Esophagus squamous epithelium (tissue), 5 donors: ENCODE data around the gene COASY. TPM values are rescaled to one million over a fixed set of nuclear protein-coding genes. Genes with fewer than 3 reads are reported as not detected.

Source experiments
- DNase-seq: peaks from one replicate; lab custom pipeline; 2025; lab: John Stamatoyannopoulos, UW
- H3K27ac ChIP-seq, 4 donors: fragments of 200-600 bp; sonication (generic); one replicate each; pipeline ENCODE4 v1.5.1; 2016 to 2019; ENCODE audit warnings: mild to moderate bottlenecking in 1 of 4
- H3K27me3 ChIP-seq, 4 donors: fragments of 200-600 bp; sonication (generic); 1 replicate in 3 of 4; 2 replicates in 1 of 4; pipeline versions ENCODE4 v1.5.1 to v1.6.0; 2017 to 2021; ENCODE audit warnings: antibody characterized with exemption in 1 of 4
- H3K36me3 ChIP-seq, 3 donors: fragments of 200-600 bp; sonication (generic); one replicate each; pipeline ENCODE4 v1.5.1; 2016 to 2019
- H3K4me1 ChIP-seq, 3 donors: fragments of 200-600 bp; sonication (generic); one replicate each; pipeline ENCODE4 v1.5.1; 2017 to 2019
- H3K4me3 ChIP-seq, 4 donors: fragments of 200-600 bp; sonication (generic); 1 replicate in 3 of 4; 2 replicates in 1 of 4; pipeline ENCODE4 v1.5.1; 2016 to 2019; ENCODE audit warnings: mild to moderate bottlenecking in 2 of 4, moderate library complexity in 1 of 4
- H3K9me3 ChIP-seq, 3 donors: fragments of 200-600 bp; sonication (generic); one replicate each; pipeline ENCODE4 v1.5.1; 2016 to 2019
- CTCF ChIP-seq, 6 experiments: fragments of 450-650 bp in 4 of 6; fragments of 200-600 bp in 2 of 6; sonication (generic) in 2 of 6; IDR thresholded peaks; one replicate each; pipeline ENCODE4 v1.5.1; 2016 to 2019; ENCODE audit warnings: antibody characterized with exemption in 6 of 6, mild to moderate bottlenecking in 4 of 6, moderate library complexity in 4 of 6
- POLR2A ChIP-seq, 4 donors: fragments of 450-650 bp; IDR thresholded peaks; one replicate each; pipeline ENCODE4 v1.6.1; 2017; ENCODE audit warnings: antibody characterized with exemption in 4 of 4, mild to moderate bottlenecking in 4 of 4, moderate library complexity in 3 of 4
- WGBS, 2 donors: methylation state at CpG; one replicate each; pipeline ENCODE4 v1.1.5; 2018; 5-methylcytosine and 5-hydroxymethylcytosine counted together
- intact Hi-C: fragments of 100-400 bp; cut with DNase I; formaldehyde crosslinking; loops from one replicate; pipeline ENCODE4 v1.15.0; 2022
- total RNA-seq, 4 donors: library from RNA; depleted of rRNA; stranded (reverse); fragments of >200 nt; gene quantifications; one replicate each; pipeline ENCODE4 v1.1.0, GENCODE V29; 2016
- donor health status: DM: yes; HTN: yes; CAD: no.

COASY gene
- total RNA-seq, 4 donors from 2014 or later: 34.1 to 52.2 (median 46.5) TPM

GRCh38 chr17:42566215-42566882 lies 4.4 kb downstream of the COASY start:
- DNase-seq: no peak
- H3K36me3 ChIP-seq: peaks cover 32 to 59% (median 36%) of the 10 kb centered on the region in 3 donors
- peak overlapping the region; percentile 94 to 99 (median 96) for H3K27ac ChIP-seq
- WGBS, 2 donors: 35 to 45% methylated on average over 8 to 12 of the region's 28 CpGs
- intact Hi-C loops: no loop called here
- H3K9me3 ChIP-seq: no peaks in the 10 kb centered on the region
- H3K4me3 ChIP-seq: peak overlapping the region; percentile 91 to 99 (median 94)
- H3K4me1 ChIP-seq: peaks cover 41 to 66% (median 45%) of the 10 kb centered on the region in 3 donors
- H3K27me3 ChIP-seq: no peaks in the 10 kb centered on the region
- no peak for TF ChIP-seq POLR2A (IDR thresholded peaks at IDR 0.05)
- peak in 1 of 6 experiments; percentile 7 for TF ChIP-seq CTCF (IDR thresholded peaks at IDR 0.05)

- 0 to 2% methylated on average over 7 to 13 of the region's 72 CpGs for WGBS, 2 donors
- peak; percentile 54 for DNase-seq
- Histone ChIP-seq H3K4me1 (peaks cover 37 to 61% (median 40%) of the 10 kb centered on the region in 3 donors), H3K27ac (peak within 1 kb of the TSS; percentile 94 to 99 (median 96)), H3K36me3 (peaks cover 39 to 66% (median 42%) of the 10 kb centered on the region in 3 donors), H3K4me3 (peak within 1 kb of the TSS; percentile 91 to 99 (median 94)), H3K9me3 (no peaks in the 10 kb centered on the region), H3K27me3 (no peaks in the 10 kb centered on the region)
- TF ChIP-seq POLR2A (IDR thresholded peaks at IDR 0.05) (peak in 3 of 4 donors; percentile 34 to 47 (median 47)), CTCF (IDR thresholded peaks at IDR 0.05) (peak in 1 of 6 experiments; percentile 25)
- intact Hi-C loops: no loop called here
Observed at GRCh38 chr17:42566883-42567573, 5.1 kb downstream of the COASY start, which contains the start of gene MLX. Gene MLX, plus strand, starts transcription at chr17:42567100. Its CDS starts 25 bp downstream, at chr17:42567125.

GRCh38 chr17:42568341-42569111 lies 6.6 kb downstream of the COASY start:
- peak overlapping the region; percentile 9 to 99 (median 94) for H3K27ac ChIP-seq
- no peak for TF ChIP-seq POLR2A (IDR thresholded peaks at IDR 0.05)
- no peak for TF ChIP-seq CTCF (IDR thresholded peaks at IDR 0.05)
- 81 to 94% methylated on average over 10 of the region's 14 CpGs for WGBS, 2 donors
- no peaks in the 10 kb centered on the region for H3K27me3 ChIP-seq
- intact Hi-C loops: no loop called here
- no peaks in the 10 kb centered on the region for H3K9me3 ChIP-seq
- peaks cover 28 to 49% (median 31%) of the 10 kb centered on the region in 3 donors for H3K4me1 ChIP-seq
- H3K4me3 ChIP-seq: no peak overlapping the region
- no peak for DNase-seq
- H3K36me3 ChIP-seq: peaks cover 48 to 81% (median 57%) of the 10 kb centered on the region in 3 donors

- Histone ChIP-seq H3K36me3 (peaks cover 43 to 71% (median 50%) of the 10 kb centered on the region in 3 donors), H3K27ac (no peak overlapping the region), H3K9me3 (no peaks in the 10 kb centered on the region), H3K27me3 (no peaks in the 10 kb centered on the region), H3K4me1 (peaks cover 16 to 34% (median 16%) of the 10 kb centered on the region in 3 donors), H3K4me3 (no peak overlapping the region)
- intact Hi-C loops: no loop called here
- 77 to 78% methylated on average over 10 to 12 of the region's 12 CpGs for WGBS, 2 donors
- no peak for DNase-seq
- TF ChIP-seq CTCF (IDR thresholded peaks at IDR 0.05) (no peak), POLR2A (IDR thresholded peaks at IDR 0.05) (no peak)
Observed at GRCh38 chr17:42571435-42572225, 9.7 kb downstream of the COASY start.
